ENCODE measurements around the gene RNASET2. TPM values are rescaled to one million over a fixed set of nuclear protein-coding genes. Genes with fewer than 3 reads are reported as not detected.

Gene RNASET2
- total and polyA plus RNA-seq, 8 donors, result 38.1 to 68.5 (median 47.0) TPM

GRCh38 chr6:166933396-166933795 lies 23.0 kb downstream of the RNASET2 start:
- no peaks in the 10 kb centered on the region for H3K9me3 ChIP-seq
- ATAC-seq (no peak), DNase-seq (no peak)
- peaks cover 0 to 86% of the 10 kb centered on the region in 2 donors for H3K36me3 ChIP-seq
- no peaks in the 10 kb centered on the region for H3K27me3 ChIP-seq
- TF ChIP-seq, protein P1, sequence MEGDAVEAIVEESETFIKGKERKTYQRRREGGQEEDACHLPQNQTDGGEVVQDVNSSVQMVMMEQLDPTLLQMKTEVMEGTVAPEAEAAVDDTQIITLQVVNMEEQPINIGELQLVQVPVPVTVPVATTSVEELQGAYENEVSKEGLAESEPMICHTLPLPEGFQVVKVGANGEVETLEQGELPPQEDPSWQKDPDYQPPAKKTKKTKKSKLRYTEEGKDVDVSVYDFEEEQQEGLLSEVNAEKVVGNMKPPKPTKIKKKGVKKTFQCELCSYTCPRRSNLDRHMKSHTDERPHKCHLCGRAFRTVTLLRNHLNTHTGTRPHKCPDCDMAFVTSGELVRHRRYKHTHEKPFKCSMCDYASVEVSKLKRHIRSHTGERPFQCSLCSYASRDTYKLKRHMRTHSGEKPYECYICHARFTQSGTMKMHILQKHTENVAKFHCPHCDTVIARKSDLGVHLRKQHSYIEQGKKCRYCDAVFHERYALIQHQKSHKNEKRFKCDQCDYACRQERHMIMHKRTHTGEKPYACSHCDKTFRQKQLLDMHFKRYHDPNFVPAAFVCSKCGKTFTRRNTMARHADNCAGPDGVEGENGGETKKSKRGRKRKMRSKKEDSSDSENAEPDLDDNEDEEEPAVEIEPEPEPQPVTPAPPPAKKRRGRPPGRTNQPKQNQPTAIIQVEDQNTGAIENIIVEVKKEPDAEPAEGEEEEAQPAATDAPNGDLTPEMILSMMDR (IDR thresholded peaks at IDR 0.05), result no peak
- no peak overlapping the region for H3K27ac ChIP-seq
- intact Hi-C loops (cut with DNase I), result no loop called here
- H3K4me3 ChIP-seq, result no peak overlapping the region
- no peaks in the 10 kb centered on the region for H3K4me1 ChIP-seq

DNA sequence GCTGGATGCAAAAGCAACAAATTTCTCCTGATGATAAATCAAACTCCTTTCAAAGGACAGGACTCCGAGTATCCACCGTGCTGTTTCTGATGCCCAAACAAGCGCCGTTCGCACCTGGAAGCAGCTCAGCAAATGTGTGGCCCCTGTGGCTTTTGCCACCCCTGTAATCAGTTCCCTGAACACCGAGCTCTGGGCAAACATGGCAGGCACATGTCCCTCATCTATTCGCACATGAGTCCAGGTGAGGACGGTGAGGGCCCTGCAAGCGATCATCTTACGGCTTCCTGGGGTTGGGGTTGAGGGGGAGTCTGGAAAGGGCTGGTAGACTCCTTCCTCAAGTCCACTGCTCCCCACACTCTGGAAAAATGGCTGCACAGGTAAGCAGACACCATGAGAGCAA lies 23.7 kb downstream of the RNASET2 start:
- Histone ChIP-seq H3K9me3 (no peaks in the 10 kb centered on the region), H3K27ac (no peak overlapping the region), H3K4me1 (no peaks in the 10 kb centered on the region), H3K4me3 (no peak overlapping the region), H3K36me3 (peaks cover 0 to 86% of the 10 kb centered on the region in 2 donors), H3K27me3 (no peaks in the 10 kb centered on the region)
- intact Hi-C loops (cut with DNase I), result no loop called here
- TF ChIP-seq, protein P1 (IDR thresholded peaks at IDR 0.05), result no peak
- ATAC-seq, result no peak
- no peak for DNase-seq

DNA sequence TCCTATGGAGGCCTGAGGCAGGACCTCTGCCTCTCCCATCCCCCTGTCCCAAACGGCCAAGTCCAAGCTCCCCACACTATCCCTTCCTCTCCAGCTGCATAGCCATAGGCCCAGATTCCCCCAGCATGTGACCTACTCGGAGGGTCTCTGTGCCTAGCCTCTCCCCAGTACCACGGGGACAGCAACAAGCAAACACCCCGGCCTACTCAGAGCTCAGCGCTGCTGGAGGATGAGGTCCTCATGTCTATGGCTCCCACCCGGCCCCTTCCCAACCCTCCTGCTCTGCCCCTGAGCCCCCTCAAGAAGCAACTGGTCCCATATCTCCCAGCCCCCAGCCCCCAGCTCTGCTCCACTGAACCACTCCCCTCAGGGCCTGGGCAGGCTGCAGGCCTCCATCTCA lies 24.2 kb downstream of the RNASET2 start:
- DNase-seq (no peak), ATAC-seq (no peak)
- intact Hi-C loops (cut with DNase I), result no loop called here

GRCh38 chr6:166931426-166931970 lies 24.9 kb downstream of the RNASET2 start:
- no peaks in the 10 kb centered on the region for H3K27me3 ChIP-seq
- DNase-seq (no peak), ATAC-seq (no peak)
- intact Hi-C loops (cut with DNase I), result no loop called here
- no peaks in the 10 kb centered on the region for H3K9me3 ChIP-seq
- peaks cover 0 to 84% of the 10 kb centered on the region in 2 donors for H3K36me3 ChIP-seq
- no peak overlapping the region for H3K4me3 ChIP-seq
- H3K4me1 ChIP-seq, result no peaks in the 10 kb centered on the region
- no peak overlapping the region for H3K27ac ChIP-seq
- TF ChIP-seq, protein P1 (IDR thresholded peaks at IDR 0.05), result no peak

More for the DNA sequence above, 24.2 kb downstream of the RNASET2 start:
- TF ChIP-seq, protein P1 (IDR thresholded peaks at IDR 0.05), result no peak
- Histone ChIP-seq H3K4me1 (no peaks in the 10 kb centered on the region), H3K9me3 (no peaks in the 10 kb centered on the region), H3K27ac (no peak overlapping the region), H3K36me3 (peaks cover 0 to 84% of the 10 kb centered on the region in 2 donors), H3K4me3 (no peak overlapping the region), H3K27me3 (no peaks in the 10 kb centered on the region)

- Histone ChIP-seq H3K9me3 (no peaks in the 10 kb centered on the region), H3K4me3 (no peak overlapping the region), H3K4me1 (no peaks in the 10 kb centered on the region), H3K27me3 (no peaks in the 10 kb centered on the region), H3K27ac (no peak overlapping the region), H3K36me3 (peaks cover 0 to 74% of the 10 kb centered on the region in 2 donors)
- intact Hi-C loops (cut with DNase I), result no loop called here
- ATAC-seq (no peak), DNase-seq (no peak)
- TF ChIP-seq, protein P1 (IDR thresholded peaks at IDR 0.05), result no peak
These were observed 25.9 kb downstream of the RNASET2 start for GRCh38 chr6:166930354-166930891.
